HCT116 (cell line): ENCODE measurements around the gene KRTAP5-3. TPM values are rescaled to one million over a fixed set of nuclear protein-coding genes. Genes with fewer than 3 reads are reported as not detected.
A peak's percentile ranks its signal among the peaks of the same experiment; 100 is the strongest.

Experiments
- ATAC-seq: fragments of 200-7000 bp; cut with Tn5 transposase; 2 replicates; pipeline ENCODE4 v1.9.1; 2020; ENCODE audit warnings: mild to moderate bottlenecking, moderate library complexity
- BruUV-seq: library from RNA; stranded (reverse); fragments of 400-500 nt; replicated peaks from 2 replicates; lab custom pipeline; 2021; lab: Mats Ljungman, UMichigan
- CTCF ChIA-PET: fragments of 300-600 bp; sonication (Branson Sonifier 250); formaldehyde crosslinking; loops from one replicate; lab custom pipeline; 2021; ENCODE audit warnings: antibody characterized with exemption; lab: Charles Lee
- POLR2A ChIA-PET: fragments of 300-600, 350-600 bp; sonication (Branson Sonifier 250); formaldehyde crosslinking; loops from one replicate; lab custom pipeline; 2021; ENCODE audit warnings: antibody characterized with exemption; lab: Charles Lee
- RAD21 ChIA-PET, 2 experiments: fragments of 300-600 bp; sonication (Branson Sonifier 250); formaldehyde crosslinking; loops; one replicate each; lab custom pipeline; 2023; ENCODE audit warnings: low total read pairs in 2 of 2; ENCODE audit not compliant: uncharacterized antibody in 2 of 2, unreplicated experiment in 2 of 2, low non-redundant PET in 1 of 2; lab: Charles Lee
- DNase-seq: peaks from one replicate; pipeline ENCODE4 v3.0.0-alpha.2; 2010; ENCODE audit warnings: low read depth, low spot score
- H2AFZ ChIP-seq: fragments of 200-600 bp; shearing (Covaris generic), sonication (generic); 2 replicates; pipeline ENCODE4 v1.6.1; 2017; ENCODE audit warnings: low read depth, mixed run types, mixed read lengths, antibody characterized with exemption, low read length; ENCODE audit not compliant: poor library complexity, severe bottlenecking
- H3K27ac ChIP-seq: 2 replicates; pipeline ENCODE4 v1.5.1; 2012; ENCODE audit warnings: low read depth, low read length
- H3K27me3 ChIP-seq: fragments of 200-600 bp; sonication (generic); 2 replicates; pipeline ENCODE4 v1.6.1; 2016; ENCODE audit warnings: mixed run types, low read length, mixed read lengths; ENCODE audit not compliant: insufficient read depth
- H3K36me3 ChIP-seq, 2 experiments: fragments of 200-500 bp in 1 of 2; fragments of 200-600 bp in 1 of 2; sonication (Bioruptor generic) in 1 of 2; sonication (generic) in 1 of 2; 2 replicates each; pipeline versions ENCODE4 v1.5.1 to v1.6.1; 2014 to 2016; ENCODE audit warnings: low read length in 2 of 2, inconsistent platforms in 1 of 2, mixed read lengths in 1 of 2, mixed run types in 1 of 2; ENCODE audit not compliant: insufficient read depth in 2 of 2, control insufficient read depth in 1 of 2
- H3K4me1 ChIP-seq, 2 experiments: fragments of 200-600 bp in 1 of 2; sonication (generic) in 1 of 2; 2 replicates each; pipeline versions ENCODE4 v1.5.1 to v1.6.1; 2012 to 2017; ENCODE audit warnings: low read length in 2 of 2, inconsistent platforms in 1 of 2, mild to moderate bottlenecking in 1 of 2, mixed read lengths in 1 of 2, mixed run types in 1 of 2, moderate library complexity in 1 of 2; ENCODE audit not compliant: insufficient read depth in 2 of 2, control insufficient read depth in 1 of 2
- H3K4me2 ChIP-seq: fragments of 200-600 bp; sonication (generic); 2 replicates; pipeline ENCODE4 v1.6.1; 2017; ENCODE audit warnings: mixed run types, low read length, mixed read lengths
- H3K4me3 ChIP-seq, 2 experiments: fragments of 200-600 bp in 1 of 2; sonication (generic) in 1 of 2; replicated peaks in 1 of 2; 2 replicates each; pipeline ENCODE4 v1.5.1; 2011 to 2016; ENCODE audit warnings: low read length in 2 of 2, control low read depth in 1 of 2, low read depth in 1 of 2, mild to moderate bottlenecking in 1 of 2, mixed read lengths in 1 of 2, mixed run types in 1 of 2
- H3K79me2 ChIP-seq: fragments of 200-600 bp; sonication (generic); 2 replicates; pipeline ENCODE4 v1.6.1; 2017; ENCODE audit warnings: mild to moderate bottlenecking, mixed run types, low read length, moderate library complexity, mixed read lengths; ENCODE audit not compliant: insufficient read depth
- H3K9ac ChIP-seq: fragments of 200-600 bp; sonication (generic); 2 replicates; pipeline ENCODE4 v1.6.1; 2016; ENCODE audit warnings: low read length, mixed read lengths
- H3K9me2 ChIP-seq: fragments of 200-600 bp; sonication (generic), shearing (Covaris generic); 2 replicates; pipeline ENCODE4 v1.6.1; 2017; ENCODE audit warnings: mixed run types, mild to moderate bottlenecking, moderate library complexity; ENCODE audit not compliant: insufficient read depth
- H3K9me3 ChIP-seq, 2 experiments: fragments of 200-500 bp in 1 of 2; fragments of 200-600 bp in 1 of 2; sonication (Bioruptor generic) in 1 of 2; sonication (generic) in 1 of 2; 2 replicates each; pipeline ENCODE4 v1.6.1; 2014 to 2017; ENCODE audit warnings: low read length in 2 of 2, mixed read lengths in 2 of 2, inconsistent platforms in 1 of 2, low read depth in 1 of 2, mild to moderate bottlenecking in 1 of 2, mixed run types in 1 of 2, moderate library complexity in 1 of 2; ENCODE audit not compliant: control insufficient read depth in 1 of 2, insufficient read depth in 1 of 2
- H4K20me1 ChIP-seq: fragments of 200-600 bp; sonication (generic), shearing (Covaris generic); 2 replicates; pipeline ENCODE4 v1.6.1; 2017; ENCODE audit warnings: mixed run types, mild to moderate bottlenecking, moderate library complexity; ENCODE audit not compliant: insufficient read depth
- CBX3 ChIP-seq: IDR thresholded peaks from 2 replicates; pipeline ENCODE4 v1.6.1; 2012; ENCODE audit warnings: low read depth
- CTCF ChIP-seq, 3 experiments: fragments of 200-600 bp in 1 of 3; sonication (generic) in 1 of 3; IDR thresholded peaks in 2 of 3; conservative IDR thresholded peaks in 1 of 3; 2 replicates each; pipeline ENCODE4 v1.5.1; 2012 to 2017; ENCODE audit warnings: low read depth in 2 of 3, low read length in 2 of 3, antibody characterized with exemption in 1 of 3, borderline replicate concordance in 1 of 3, control low read depth in 1 of 3, mild to moderate bottlenecking in 1 of 3, mixed read lengths in 1 of 3, mixed run types in 1 of 3, moderate library complexity in 1 of 3; ENCODE audit not compliant: insufficient read depth in 1 of 3
- EZH2phosphoT487 ChIP-seq: fragments of 200-600 bp; IDR thresholded peaks from 2 replicates; pipeline ENCODE4 v1.6.1; 2018; ENCODE audit warnings: antibody characterized with exemption, borderline replicate concordance
- intact Hi-C: fragments of 100-400 bp; cut with micrococcal nuclease; formaldehyde crosslinking; loops from 2 replicates; pipeline ENCODE4 v1.10.0; 2022
- total RNA-seq: library from RNA; stranded (reverse); gene quantifications from one replicate; pipeline ENCODE4 v1.2.1, GENCODE V29; 2021; ENCODE audit not compliant: unreplicated experiment

Gene KRTAP5-3
- total RNA-seq, 1 experiment from 2014 or later = not detected

GRCh38 chr11:1574238-1574932 lies 33.9 kb downstream of the KRTAP5-3 start:
- H2AFZ ChIP-seq = peak overlapping the region; percentile 67
- peak overlapping the region; percentile 8; the same call in 1 of the 2 replicates for H3K27ac ChIP-seq

More at GRCh38 chr11:1574238-1574932, 33.9 kb downstream of the KRTAP5-3 start:
- intact Hi-C loops = loop anchor here (1.0 to 2.0 kb wide), 2 partner anchors 20 to 28 kb away; no protein-coding TSS in a partner anchor
- RAD21 ChIA-PET = interaction anchor here (1.3 to 2.6 kb wide), 4 partner anchors 26 to 78 kb away, joined by 4 to 22 read pairs (median 14); no protein-coding TSS in a partner anchor
- peak overlapping the region; percentile 94 for H3K4me2 ChIP-seq
- peaks cover 0 to 7% of the 10 kb centered on the region in 2 experiments; a peak in 2 of 4 replicates for H3K9me3 ChIP-seq
- no peaks in the 10 kb centered on the region for H3K9me2 ChIP-seq
- CTCF ChIA-PET = interaction anchor here (0.6 to 5.2 kb wide), 12 partner anchors 8 to 65 kb away, joined by 3 to 133 read pairs (median 6); no protein-coding TSS in a partner anchor
- TF ChIP-seq CBX3 (no peak), CTCF (IDR thresholded peaks at IDR 0.05 in 2 of 3, conservative IDR thresholded peaks at IDR 0.05 in 1 of 3; ENCODE audit: borderline replicate concordance in 1 of 3, insufficient read depth in 1 of 3, low read depth in 2 of 3, low read length in 2 of 3) (peak in 2 of 3 experiments; percentile 62 to 74; a peak in 5 of 6 replicates), EZH2phosphoT487 (no peak)
- no peaks in the 10 kb centered on the region for H3K27me3 ChIP-seq
- H4K20me1 ChIP-seq = no peaks in the 10 kb centered on the region
- BruUV-seq = no TSS peak
- H3K9ac ChIP-seq = peak overlapping the region; percentile 34
- DNase-seq = no peak
- POLR2A ChIA-PET = interaction anchor here (0.8 to 2.5 kb wide), 9 partner anchors 15 to 223 kb away, joined by 3 to 18 read pairs (median 5); no protein-coding TSS in a partner anchor
- no peaks in the 10 kb centered on the region for H3K36me3 ChIP-seq
- H3K79me2 ChIP-seq = peaks cover 3% of the 10 kb centered on the region; the same call in 1 of the 2 replicates
- peak overlapping the region; percentile 46 to 61 for H3K4me3 ChIP-seq
- H3K4me1 ChIP-seq = peaks cover 16 to 29% of the 10 kb centered on the region in 2 experiments; a peak in 3 of 4 replicates
- peak; percentile 70 for ATAC-seq
